Measurements from ENCODE around the gene PGBD2. TPM values are rescaled to one million over a fixed set of nuclear protein-coding genes. Genes with fewer than 3 reads are reported as not detected.

Gene PGBD2
- total and polyA plus RNA-seq, 9 of the 15 experiments (the other 6 are each of a cell fraction or from before 2014, with no cell fraction given) = 11.9 to 21.8 (median 14.7) TPM

DNA sequence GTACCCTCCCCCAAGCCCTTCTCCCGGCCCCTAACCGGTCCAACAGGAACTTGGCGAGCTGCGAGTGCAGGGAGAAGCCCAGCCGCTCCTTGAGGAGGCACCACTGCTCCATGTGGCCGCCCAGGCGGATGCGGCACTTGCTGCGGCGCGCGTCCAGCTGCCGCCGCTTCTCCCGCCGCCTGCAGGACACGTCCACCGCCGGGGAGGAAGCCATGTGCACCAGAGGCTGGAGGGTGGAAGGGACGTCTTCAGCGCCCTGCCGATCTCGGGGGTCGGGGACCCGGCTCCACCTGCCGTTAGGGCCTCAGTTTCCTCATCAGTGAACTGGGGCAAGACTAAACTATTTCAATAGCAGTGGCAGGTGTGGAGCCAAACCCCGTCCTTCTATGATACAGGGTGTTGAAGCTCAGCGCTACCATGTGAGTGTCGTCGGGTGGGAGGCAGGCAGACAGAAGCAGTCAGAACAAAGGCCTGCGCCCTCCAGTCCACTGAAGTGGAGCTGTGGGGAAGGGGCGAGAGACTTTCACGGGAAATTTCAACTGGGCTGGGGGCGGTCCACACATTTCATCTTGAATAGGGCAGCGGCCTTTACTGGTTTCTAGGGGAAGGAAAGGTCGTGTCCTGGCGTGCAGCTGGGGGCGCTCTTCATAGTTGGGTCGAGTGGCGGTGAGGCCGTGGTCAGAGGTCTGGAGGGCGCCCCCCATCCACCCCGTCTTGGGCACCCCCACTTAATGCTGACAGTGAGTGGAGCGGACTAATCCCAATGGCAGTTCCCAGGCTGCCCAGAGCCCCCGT, 47.7 kb upstream of the PGBD2 start (continued):
- TF ChIP-seq SMAD2 (IDR thresholded peaks at IDR 0.05; ENCODE audit: low read depth, low read length) = no peak
- TF ChIP-seq BDP1 (IDR thresholded peaks at IDR 0.05; ENCODE audit: insufficient read depth, insufficient read length) = no peak
- TF ChIP-seq, protein P1, sequence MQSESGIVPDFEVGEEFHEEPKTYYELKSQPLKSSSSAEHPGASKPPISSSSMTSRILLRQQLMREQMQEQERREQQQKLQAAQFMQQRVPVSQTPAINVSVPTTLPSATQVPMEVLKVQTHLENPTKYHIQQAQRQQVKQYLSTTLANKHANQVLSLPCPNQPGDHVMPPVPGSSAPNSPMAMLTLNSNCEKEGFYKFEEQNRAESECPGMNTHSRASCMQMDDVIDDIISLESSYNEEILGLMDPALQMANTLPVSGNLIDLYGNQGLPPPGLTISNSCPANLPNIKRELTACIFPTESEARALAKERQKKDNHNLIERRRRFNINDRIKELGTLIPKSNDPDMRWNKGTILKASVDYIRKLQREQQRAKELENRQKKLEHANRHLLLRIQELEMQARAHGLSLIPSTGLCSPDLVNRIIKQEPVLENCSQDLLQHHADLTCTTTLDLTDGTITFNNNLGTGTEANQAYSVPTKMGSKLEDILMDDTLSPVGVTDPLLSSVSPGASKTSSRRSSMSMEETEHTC (IDR thresholded peaks at IDR 0.05) = no peak
- no peak for TF ChIP-seq HNRNPL (IDR thresholded peaks at IDR 0.05; ENCODE audit: low read depth, low read length)
- TF ChIP-seq SMARCB1 (IDR thresholded peaks at IDR 0.05; ENCODE audit: insufficient read length, low read depth) = no peak
- TF ChIP-seq, protein P2, sequence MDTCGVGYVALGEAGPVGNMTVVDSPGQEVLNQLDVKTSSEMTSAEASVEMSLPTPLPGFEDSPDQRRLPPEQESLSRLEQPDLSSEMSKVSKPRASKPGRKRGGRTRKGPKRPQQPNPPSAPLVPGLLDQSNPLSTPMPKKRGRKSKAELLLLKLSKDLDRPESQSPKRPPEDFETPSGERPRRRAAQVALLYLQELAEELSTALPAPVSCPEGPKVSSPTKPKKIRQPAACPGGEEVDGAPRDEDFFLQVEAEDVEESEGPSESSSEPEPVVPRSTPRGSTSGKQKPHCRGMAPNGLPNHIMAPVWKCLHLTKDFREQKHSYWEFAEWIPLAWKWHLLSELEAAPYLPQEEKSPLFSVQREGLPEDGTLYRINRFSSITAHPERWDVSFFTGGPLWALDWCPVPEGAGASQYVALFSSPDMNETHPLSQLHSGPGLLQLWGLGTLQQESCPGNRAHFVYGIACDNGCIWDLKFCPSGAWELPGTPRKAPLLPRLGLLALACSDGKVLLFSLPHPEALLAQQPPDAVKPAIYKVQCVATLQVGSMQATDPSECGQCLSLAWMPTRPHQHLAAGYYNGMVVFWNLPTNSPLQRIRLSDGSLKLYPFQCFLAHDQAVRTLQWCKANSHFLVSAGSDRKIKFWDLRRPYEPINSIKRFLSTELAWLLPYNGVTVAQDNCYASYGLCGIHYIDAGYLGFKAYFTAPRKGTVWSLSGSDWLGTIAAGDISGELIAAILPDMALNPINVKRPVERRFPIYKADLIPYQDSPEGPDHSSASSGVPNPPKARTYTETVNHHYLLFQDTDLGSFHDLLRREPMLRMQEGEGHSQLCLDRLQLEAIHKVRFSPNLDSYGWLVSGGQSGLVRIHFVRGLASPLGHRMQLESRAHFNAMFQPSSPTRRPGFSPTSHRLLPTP (IDR thresholded peaks at IDR 0.05; ENCODE audit: borderline replicate concordance, extremely low read depth, insufficient read length) = no peak
- TF ChIP-seq ZNF197 (CRISPR knock-in tag; IDR thresholded peaks at IDR 0.05; ENCODE audit: low read depth) = 0 out of 2 replicates have a peak, but pooled peaks have one; percentile 21
- no peak for TF ChIP-seq EGR1 (conservative IDR thresholded peaks at IDR 0.05)
- TF ChIP-seq RNF2 (IDR thresholded peaks at IDR 0.05) = peak; percentile 75; the same call in 1 of the 2 replicates
- no peak for TF ChIP-seq KDM1A (IDR thresholded peaks at IDR 0.05)
- no peak for TF ChIP-seq HNRNPLL (IDR thresholded peaks at IDR 0.05; ENCODE audit: low read depth, low read length, poor library complexity, severe bottlenecking)
- TF ChIP-seq PRPF4 (IDR thresholded peaks at IDR 0.05; ENCODE audit: insufficient read depth, low read depth, low read length, poor library complexity, severe bottlenecking) = no peak
- no peak for TF ChIP-seq ZC3H4 (CRISPR knock-in tag; IDR thresholded peaks at IDR 0.05; ENCODE audit: borderline replicate concordance)
- TF ChIP-seq MCM3 (IDR thresholded peaks at IDR 0.05) = no peak
- TF ChIP-seq FOXK1 (CRISPR knock-in tag; IDR thresholded peaks at IDR 0.05; ENCODE audit: borderline replicate concordance) = peak; percentile 69; the same call in 1 of the 2 replicates
- TF ChIP-seq, protein P3, sequence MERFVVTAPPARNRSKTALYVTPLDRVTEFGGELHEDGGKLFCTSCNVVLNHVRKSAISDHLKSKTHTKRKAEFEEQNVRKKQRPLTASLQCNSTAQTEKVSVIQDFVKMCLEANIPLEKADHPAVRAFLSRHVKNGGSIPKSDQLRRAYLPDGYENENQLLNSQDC (CRISPR knock-in tag; IDR thresholded peaks at IDR 0.05) = no peak
- no peak for TF ChIP-seq MCM2 (IDR thresholded peaks at IDR 0.05; ENCODE audit: low read depth)
- no peak for TF ChIP-seq OTX1 (CRISPR knock-in tag; IDR thresholded peaks at IDR 0.05)
- TF ChIP-seq ZNF778 (CRISPR knock-in tag; IDR thresholded peaks at IDR 0.05) = no peak
- TF ChIP-seq GTF2F1 (IDR thresholded peaks at IDR 0.05; ENCODE audit: low read depth, low read length) = 0 out of 2 replicates have a peak, but pooled peaks have one; percentile 9
- TF ChIP-seq ERF (CRISPR knock-in tag; IDR thresholded peaks at IDR 0.05) = 0 out of 2 replicates have a peak, but pooled peaks have one; percentile 73
- no peak for TF ChIP-seq FOXJ2 (tag; IDR thresholded peaks at IDR 0.05)
- TF ChIP-seq ZNF175 (CRISPR knock-in tag; IDR thresholded peaks at IDR 0.05; ENCODE audit: low read depth) = no peak; the same call in 1 of the 2 replicates
- TF ChIP-seq ARID2 (IDR thresholded peaks at IDR 0.05) = no peak
- TF ChIP-seq ZNF76 (CRISPR knock-in tag; IDR thresholded peaks at IDR 0.05; ENCODE audit: borderline replicate concordance) = no peak
- TF ChIP-seq STAT5A (IDR thresholded peaks at IDR 0.05; ENCODE audit: borderline replicate concordance, low read length) = no peak
